ENCODE data around the gene CROCC2.

Gene CROCC2

DNA sequence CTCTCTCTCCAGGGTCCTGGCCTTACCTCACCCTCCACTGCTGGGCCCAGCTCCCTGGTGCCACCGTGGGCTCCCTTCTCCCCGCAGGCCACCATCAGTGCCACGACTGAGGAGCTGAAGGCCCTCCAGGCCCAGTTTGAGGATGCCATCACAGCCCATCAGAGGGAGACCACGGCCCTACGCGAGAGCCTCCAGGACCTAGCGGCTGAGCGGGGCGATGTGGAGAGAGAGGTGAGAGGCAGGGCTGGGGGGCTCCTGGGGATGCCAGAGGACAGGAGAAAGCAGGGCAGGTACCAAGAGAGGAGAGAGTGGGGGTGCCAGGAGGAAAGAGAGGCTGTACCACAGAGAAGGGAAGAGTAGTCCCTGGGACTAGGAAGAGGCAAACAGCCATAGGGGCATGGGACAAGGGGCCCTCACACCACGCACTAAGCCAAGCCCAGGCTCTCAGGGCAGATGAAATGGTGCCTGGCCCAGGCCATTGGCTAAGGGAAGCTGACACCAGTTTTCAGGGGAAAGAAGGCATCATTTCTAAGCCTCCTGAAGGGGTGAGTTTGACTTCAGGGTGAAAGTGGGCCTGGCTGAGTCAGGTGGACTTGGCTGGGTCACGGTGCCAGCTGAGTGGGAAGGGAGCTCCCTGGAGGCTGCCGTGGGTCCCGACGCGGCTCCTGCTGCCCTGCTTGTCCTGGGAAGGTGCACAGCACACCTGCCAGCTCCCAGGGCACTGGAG lies 53.2 kb downstream of the CROCC2 start:
- peak; percentile 39 for DNase-seq

DNA sequence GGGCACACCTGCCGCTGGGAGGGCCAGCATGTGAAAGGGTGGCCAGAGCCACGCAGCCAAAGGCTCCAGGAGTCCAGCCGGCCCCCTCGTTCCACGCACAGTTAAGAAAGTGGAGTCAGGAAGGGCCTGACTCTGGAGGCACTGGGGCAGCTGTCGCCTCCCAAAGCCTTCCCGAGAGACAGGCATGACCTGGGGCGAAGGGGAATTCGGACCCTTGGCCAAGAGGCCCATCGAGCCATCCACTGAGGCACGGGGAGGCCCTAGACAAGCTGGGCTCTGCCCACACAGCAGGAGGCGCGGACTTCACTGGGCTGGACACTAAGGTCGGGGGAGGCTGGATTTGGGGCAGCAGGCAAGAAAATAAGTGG lies 53.8 kb downstream of the CROCC2 start:
- peak; percentile 33 for DNase-seq

DNA sequence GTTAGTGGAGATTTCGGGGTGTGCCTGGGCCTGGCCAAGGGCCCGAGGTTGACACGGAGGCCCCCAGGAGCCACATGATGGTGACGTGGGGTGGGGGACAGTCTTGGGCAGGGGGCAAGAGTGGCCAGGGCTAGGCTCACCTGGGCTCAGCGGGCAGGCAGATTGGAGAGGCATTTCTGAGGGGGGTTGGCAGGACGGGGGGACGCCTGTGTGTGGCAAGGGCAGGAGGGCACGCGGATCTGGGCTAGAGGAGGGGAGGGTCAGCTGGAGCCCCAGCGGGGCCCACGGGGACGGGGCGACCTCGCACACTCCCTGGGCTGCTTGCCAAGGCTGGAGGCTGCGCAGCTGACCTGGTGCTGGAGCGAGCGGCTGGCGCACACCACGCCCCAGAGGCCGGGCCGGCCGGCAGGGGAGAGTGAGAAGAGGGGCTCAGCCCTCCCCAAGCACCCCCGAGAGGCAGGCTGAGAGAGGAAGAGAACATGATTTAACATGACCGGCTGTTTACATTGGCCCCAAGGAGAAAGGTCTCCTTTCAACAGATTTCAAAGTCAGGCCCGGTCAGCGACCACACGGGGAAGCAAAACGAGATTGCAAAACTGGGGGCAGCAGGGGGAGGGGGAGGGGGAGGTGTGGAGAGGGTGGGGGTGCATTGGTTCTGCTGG lies 54.3 kb downstream of the CROCC2 start:
- peak; percentile 26 for DNase-seq

DNA sequence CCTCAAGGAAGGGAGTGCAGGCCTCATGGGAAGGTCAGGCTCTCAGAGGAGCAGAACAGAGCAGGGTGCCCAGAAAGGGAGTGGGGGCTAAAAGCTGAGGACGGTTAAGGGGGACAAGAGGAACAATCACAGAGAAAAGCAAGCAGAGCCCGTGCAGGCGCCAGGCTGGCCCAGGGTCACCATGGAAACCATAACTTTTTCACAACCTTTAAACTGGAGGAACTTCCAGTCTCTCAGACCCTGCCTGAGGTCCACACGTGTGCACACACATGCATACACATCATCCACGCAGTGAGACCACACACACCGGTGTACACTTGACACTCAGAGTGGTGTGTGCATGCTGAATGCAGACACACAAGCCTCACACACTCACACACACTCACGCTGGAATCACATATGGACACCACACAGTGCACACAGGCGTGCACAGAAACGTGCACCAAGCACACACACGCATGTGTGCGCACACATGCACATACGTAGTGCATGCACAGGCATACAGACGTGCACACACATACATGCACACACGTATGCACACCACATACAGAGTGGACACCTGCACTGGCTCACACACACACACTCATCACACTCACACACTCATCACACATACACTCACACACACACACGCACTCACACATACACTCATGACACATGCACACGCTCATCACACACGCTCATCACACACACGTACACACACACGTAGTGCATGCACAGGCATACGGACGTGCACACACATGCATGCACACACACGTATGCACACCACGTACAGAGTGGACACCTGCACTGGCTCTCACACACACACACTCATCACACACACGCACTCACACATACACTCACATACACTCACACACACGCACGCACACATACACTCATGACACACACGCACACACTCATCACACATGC lies 55.1 kb downstream of the CROCC2 start:
- DNase-seq, result peak; percentile 39

DNA sequence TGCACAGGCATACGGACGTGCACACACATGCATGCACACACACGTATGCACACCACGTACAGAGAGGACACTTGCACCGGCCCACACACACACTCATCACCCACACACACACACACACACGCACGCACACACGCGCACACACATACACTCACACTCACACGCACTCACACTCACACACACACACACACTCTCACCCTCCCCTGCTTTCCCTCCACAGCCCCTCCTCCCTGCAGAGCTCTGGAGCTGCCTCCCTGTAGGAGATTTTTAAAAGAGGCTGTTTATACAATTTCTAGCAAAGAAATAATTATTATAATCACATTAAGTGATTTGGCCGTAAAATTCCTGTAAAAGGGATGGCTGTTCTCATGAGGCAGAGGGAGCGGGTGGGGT lies 55.8 kb downstream of the CROCC2 start:
- DNase-seq, result no peak

DNA sequence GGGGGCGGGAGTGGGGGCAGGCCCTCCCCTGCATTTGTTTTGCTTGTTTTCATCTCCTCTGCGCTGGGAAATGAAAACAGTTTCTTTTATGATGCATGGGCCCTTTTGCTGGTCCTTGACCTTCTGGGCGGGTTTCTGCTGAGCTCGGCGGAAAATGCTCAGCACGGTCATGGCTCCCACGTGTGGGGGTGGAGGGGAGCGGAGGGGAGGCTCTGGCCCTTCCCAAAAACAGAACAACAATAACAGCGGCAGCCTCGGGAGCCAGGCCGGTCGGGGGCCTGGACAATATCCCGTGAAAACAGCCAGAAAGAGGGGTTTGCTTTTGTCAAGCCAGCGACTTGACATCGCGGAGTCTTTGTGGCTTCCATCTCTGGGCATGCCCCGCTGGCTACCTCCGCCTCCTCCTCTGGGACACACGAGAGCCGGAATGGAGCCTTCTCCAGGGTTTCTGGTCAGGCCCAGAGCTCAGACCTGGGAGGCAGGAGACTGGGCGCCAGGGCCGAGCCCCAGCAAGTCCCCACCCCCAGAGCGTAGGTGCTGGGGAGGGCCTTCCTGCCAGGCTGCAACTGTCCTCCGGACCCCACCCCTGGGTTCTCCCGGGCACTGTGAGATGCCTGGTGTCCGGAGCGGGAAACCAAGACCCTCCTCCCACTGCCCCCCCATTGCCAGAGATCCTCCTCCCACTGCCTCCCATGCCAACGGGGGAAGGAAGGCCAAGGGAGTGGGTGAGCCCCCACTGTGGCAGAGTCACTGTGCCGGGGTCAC lies 56.3 kb downstream of the CROCC2 start:
- DNase-seq, result peak; percentile 43

DNA sequence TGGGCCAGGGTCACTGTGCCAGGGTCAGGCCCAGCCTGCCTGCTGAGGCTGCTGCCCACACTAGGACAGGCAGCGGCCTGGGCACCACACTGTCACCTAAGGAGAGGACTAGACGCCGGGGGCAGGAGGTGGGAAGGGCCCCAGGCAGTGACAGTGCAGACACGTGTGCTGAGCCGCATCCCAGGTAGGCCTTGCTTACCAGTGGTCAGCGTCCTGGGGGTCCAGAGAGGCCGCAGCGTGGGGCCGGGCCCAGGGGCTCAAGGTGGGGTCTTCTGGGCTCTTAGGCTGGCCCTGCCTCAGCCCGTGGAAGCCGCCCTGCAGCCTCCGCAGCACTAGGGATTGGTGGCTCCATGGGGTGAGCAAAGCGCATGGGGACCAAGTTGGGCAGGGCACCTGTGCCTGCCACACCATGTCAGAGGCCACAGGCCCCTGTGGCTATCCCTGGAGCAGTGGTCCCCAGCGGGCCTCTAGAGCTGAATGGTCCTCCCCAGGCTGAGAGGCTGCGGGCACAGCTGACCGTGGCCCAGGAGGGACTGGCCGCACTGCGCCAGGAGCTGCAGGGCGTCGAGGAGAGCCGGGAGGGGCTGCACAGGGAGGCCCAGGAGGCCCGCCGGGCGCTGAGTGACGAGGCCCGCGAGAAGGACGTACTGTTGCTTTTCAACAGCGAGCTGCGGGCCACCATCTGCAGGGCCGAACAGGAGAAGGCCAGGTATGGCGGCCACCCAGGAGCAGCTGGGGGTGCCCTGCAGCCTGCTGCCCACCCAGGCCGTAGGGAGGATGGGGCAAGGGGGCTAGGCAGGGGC lies 57.1 kb downstream of the CROCC2 start:
- DNase-seq, result peak; percentile 39

DNA sequence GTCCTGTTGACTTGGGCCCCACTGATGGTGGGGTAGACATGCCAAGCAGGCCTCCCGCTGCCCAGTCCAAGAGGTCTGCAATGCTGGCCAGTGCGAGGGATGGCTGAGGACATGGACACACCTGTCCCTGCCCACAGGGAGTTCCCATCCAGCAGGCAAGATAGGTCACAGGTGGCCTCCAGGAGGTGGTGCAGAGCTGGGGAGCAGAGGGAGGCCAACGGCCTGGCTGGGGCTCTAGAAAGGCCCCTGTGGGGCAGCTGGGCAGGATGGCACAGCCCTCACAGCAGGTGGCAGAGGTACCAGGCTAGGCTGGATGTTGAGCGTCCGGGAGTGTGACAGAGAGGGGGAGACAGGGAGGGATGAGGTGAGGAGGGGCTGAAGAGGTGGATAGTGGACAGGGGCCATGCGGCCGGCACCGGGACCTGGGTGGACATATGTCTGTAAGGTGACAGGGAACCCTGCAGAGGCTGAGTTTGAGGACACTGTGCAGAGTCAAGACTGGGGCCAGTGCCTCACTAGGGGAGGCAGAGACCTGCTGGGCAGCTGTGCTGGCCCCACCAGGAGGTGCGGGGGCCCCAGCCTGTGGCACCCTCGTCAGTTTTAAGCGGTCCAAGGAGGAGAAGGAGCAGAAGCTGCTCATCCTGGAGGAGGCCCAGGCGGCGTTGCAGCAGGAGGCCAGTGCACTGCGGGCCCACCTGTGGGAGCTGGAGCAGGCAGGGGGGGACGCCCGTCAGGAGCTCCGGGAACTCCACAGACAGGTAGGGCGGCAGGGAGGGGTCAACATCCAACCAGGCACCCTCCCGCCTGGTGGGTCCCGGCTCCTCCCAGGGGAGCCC lies 58.0 kb downstream of the CROCC2 start:
- peak; percentile 46 for DNase-seq

DNA sequence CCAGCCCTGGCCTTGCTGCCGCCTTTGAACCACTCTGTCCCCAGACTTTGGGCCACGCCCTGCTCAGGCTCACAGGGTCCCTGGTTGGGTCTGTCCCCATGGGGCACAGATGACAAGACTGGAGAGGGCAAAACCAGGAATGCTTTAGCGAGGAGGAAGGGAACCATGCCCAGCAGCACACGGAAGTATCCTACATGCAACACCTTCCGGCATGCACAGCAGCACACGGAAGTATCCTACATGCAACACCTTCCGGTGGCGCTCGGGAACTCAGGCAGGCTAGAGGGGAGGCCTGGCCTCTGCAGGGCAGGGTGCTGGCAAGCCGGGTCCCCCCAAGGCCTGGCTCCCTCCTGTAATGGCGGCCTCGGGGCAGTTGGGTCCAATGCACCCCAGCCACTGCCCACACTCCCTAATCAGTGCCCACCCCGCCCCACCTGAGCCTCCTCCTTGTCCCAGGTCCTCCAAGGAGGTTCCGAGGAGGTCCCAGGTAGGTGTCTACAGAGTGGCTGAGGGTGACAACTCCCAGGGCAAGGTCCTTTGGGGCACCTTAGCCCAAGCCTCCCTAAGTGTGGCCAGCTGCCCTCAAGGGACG lies 58.7 kb downstream of the CROCC2 start:
- no peak for DNase-seq

DNA sequence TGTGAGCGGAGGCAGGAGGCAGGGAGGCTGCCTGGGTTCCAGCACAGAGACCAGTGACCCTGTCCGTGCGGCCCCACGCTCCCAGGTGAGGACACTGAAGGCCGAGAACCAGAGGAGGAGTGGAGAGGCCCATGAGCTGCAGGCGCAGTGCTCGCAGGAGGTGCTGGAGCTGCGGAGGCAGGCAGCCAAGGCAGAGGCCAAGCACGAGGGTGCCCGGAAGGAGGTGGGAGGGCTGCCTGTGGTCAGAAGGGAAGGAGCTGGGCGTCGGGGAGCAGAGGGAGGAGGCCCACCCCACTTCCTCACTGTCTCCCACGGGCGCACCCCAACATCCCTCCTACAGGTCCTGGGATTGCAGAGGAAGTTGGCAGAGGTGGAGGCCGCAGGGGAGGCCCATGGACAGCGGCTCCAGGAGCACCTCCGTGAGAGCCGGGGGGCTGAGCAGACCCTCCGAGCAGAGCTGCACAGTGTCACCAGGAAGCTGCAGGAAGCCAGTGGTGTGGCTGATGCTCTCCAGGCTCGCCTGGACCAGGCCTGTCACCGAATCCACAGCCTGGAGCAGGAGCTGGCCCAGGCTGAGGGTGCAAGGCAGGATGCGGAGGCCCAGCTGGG lies 59.3 kb downstream of the CROCC2 start:
- DNase-seq, result no peak

DNA sequence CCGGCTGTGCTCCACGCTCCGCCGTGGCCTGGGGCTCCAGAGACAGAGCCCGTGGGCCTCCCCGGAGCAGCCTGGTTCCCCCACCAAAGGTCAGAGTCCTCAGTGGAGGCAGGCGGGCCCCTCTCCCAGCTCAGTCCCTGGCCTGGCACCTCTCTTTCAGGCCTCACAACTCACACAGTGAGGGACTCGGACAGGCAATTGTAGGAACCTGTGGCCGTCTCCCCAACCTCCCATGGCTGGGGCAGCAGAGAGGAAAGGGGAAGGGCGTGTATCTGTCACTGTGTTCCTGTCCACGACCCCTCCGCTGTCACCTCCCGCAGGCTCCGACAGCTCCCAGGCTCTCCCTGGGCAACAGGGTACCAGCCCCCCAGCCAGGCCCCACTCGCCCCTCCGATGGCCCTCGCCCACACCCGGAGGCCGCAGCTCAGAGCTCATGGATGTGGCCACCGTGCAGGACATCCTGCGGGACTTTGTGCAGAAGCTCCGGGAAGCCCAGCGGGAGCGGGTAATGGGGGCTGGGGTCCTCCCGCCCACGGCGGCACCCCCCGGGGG lies 59.8 kb downstream of the CROCC2 start:
- no peak for DNase-seq

DNA sequence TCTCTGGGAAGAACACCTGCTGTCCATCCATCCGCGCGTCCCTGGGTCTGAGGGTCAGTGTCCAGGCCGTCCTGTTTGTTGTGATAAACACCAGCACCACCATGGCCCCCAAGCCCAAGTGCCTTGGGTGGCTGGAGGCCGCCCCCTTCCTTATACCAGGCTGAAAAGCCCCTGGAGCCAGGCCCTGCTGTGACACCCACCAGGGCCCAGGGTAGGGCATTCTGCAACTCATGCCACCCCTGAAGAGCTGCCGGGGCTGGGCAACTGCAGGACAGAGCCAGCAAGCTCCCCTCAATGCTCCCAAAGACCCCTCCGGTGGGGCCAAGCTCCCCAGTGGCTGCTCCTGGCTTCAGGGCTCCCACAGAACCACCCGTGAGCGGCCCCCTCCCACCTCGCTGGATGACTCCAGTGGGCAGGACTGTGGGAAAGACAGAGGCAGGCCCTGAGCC lies 60.3 kb downstream of the CROCC2 start:
- no peak for DNase-seq

DNA sequence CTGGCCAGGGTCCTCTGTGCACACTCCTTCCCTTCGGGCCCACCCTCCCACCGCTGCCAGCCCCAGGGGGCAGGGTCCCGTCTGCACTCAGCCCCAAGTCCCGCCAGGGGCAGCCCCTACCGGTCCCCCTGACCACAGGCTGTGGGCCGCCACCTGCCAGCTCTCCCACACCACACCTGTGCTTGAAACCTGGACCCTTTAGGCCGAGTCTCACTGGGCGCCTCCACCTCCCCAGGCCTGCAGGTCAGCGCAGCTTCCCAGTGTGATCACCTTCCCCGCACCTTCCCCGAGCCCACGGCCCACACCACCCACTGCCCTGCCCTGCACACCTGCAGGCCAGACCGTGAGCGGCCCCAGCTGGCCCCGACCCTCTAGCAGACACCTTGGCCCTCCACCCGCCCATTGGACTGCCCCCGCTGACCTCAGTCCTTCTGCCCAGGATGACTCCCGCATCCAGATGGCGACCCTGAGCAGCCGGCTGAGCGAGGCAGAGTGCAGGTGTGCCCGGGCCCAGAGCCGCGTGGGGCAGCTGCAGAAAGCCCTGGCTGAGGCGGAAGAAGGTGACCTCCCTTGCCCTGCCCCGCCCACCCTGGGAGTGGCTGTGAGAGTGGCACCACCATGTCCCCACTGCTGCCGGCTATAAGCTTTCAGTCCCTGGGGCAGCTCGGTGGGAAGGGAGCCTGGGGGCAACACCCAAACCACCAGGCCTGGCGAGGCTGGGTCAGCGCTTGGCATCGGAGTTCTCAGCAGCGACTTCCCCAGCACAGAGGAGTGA lies 61.0 kb downstream of the CROCC2 start:
- no peak for DNase-seq

DNA sequence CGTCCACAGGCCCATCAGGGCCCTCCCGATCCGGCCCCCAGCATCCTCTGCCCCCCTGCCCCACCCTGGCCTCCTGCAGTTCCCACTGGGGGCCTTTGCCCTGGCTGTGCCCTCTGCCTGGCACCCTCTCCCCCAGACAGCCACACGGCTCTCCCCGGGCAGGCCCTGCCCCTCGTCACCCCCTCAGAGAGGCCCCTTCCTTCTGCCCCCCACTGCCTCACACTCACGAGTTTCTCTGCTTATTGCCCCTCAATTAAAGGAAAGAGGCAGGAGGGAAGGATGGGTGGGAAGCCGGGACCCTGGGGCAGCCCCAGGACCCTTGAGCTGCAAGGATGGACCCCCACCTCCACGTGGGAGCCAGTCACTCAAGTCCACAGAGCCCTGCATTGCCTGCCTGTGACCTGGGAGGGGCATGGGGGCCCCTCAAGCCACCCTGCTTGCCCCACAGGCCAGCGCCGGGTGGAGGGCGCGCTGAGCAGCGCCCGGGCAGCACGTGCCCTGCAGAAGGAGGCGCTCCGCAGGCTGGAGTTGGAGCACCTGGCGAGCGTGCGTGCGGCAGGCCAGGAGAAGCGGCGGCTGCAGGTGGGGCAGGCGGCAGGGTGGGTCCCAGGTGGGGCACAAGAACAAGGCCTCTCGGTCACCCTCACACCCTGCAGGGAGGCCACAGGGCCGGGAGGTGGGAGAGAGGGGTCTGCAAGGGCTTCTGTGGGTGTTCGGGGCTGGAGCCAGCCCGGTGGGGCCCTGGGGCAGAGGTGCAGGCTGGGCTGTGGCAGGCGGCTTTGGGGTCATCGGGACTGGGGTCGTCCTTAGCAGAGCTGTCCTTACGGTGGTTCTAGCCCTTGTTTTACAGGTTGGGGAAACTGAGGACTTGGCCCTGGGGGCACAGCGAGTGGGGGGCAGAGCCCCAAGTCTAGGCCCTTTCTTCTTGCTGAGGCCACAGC lies 61.8 kb downstream of the CROCC2 start:
- DNase-seq, result no peak

DNA sequence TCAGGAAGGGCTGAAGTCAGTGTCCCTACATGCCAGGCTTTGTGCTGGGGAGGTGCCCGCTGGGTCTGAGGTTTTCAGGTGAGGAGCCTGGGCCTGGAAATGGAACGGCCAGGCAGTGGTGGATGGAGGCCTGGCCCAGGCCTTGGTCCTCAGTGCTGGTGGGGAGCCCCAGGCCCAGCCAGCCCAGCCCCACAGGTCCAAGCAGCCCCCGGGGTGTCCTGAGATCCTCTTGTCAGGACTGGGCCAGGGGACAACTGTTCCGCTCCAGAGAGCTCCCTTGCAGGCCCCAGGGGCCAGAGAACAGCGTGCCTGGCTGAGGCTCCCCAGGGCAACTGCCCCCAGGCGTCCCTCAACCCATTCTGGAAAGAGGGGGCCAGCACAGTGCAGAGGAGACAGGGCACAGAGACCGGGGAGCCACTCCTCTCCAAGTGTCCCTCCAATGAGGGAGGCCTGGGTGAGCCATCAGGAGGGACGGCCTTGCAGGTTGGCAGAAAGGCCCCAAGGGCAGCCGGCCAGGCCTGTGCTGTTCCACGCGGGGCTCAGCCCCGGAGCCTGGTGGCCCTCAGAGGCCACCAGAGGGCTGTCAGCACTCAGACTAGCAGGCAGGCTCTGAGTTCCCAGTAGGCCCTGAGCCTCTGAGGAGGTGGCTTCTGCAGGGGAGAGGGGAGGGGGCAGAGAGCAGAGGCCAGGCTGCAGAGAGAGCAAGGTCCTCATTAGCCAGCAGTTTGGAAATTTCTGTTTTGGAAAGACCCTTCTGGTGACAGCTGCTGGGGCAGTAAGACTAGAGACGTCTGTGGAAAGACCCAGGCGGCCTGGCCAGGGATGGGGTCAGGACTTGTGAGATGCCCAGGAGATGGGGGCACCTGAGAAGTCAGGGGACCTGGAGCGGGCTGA lies 62.8 kb downstream of the CROCC2 start:
- no peak for DNase-seq

DNA sequence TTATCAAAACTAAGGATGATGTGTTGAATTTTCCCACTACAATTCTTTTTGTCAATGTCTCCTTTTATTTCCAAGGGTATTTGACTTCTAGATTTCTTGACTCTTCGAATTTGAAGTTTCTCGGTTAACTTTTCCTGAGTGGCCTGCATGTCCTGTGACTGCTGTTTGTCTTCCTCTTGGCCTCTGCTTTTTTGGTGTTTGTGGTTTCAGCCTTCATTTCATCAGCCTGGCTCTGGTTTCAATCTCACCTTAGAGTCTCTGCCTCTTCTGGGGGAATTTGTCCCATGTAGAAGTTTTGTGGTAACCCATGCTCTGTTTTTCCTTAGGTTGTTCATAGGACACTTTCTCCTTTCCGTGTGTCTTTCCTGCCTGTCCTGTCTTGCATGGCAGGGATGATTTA lies 64.0 kb downstream of the CROCC2 start:
- no peak for DNase-seq

DNA sequence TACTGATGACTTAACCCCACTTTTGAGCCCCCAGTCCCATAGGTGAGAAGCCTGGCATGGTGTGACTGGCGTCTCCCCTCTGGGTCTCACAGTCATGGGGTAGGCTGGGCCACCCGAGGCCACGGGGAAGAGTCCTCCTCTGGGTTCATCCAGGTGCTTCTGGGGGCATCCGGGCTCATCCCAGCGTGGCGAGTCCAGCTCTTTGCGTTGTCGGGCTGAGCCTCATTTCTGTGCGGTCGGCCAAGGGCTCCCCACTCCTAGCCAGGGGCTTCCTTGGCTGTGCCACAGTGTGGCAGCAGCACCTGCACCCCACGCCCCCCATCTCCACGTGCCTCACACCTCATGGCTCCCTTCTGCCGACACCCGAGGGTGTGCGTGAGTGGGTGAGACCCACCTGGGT lies 64.7 kb downstream of the CROCC2 start:
- no peak for DNase-seq

Measured in activated CD8-positive, alpha-beta memory T cell treated with anti-CD3 and anti-CD28 coated beads, Interleukin-2, amount 50 U/mL, for 48 hours (primary cell).